Stimulated activated CD8-positive, alpha-beta memory T cell treated with anti-CD3 and anti-CD28 coated beads, Interleukin-4, amount 100 ng/mL, for 24 hours (primary cell): ENCODE measurements around the gene BMPR1B.

ENCODE experiments used
- DNase-seq: peaks from one replicate; pipeline ENCODE4 v3.0.0-alpha.2; 2020; ENCODE audit warnings: low read depth

BMPR1B gene

DNA sequence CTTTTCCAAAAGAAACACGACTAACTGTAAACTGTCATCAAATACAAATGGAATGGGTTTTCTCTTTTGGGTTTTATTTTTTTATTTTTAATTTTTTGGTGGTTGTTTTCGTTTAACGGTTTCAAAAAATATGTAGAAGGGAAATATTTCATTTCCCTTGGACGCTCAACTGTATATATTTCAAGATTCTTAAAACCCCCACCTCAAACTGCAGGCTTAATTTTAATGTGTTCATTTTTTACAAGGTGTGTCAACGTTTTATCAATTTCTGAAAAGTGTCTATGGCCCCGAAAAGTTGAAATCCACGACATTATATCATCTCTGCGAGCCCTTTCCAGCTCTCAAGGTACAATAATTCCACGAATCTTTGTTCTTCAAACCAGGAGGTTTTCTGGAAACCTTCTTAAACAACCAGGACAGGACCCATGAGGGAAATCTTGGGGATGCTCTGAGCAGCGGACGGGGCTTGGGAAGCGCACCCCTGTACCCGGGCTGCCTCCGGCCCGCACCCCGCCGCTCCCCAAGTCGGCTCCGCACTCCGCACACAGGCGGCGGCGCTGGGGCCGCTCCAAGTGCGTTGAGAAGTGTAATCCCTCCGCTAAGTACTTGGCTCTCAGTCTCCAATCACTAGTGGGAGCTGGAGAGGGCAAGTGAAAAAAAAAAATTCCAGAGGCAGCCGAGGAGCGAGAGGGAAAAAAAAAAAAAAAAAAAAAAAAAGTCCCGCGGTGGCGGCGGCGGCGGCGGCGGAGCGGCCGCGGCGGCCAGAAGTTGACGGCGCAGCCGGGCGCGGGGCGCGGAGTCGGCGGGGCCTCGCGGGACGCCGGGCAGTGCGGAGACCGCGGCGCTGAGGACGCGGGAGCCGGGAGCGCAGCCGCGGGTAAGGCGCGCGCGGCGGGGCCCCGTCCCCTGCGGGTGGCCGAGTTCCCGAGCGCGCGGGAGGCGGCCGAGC lies at the start of gene BMPR1B:
TSS of gene BMPR1B (plus strand) at position 764 of the 949 bp plus-strand sequence. CDS start 346,470 bp downstream, outside the sequence.
- DNase-seq = no peak

- DNase-seq = no peak
Observed at GRCh38 chr4:94711635-94712034, 46.1 kb upstream of the BMPR1B start.

DNA sequence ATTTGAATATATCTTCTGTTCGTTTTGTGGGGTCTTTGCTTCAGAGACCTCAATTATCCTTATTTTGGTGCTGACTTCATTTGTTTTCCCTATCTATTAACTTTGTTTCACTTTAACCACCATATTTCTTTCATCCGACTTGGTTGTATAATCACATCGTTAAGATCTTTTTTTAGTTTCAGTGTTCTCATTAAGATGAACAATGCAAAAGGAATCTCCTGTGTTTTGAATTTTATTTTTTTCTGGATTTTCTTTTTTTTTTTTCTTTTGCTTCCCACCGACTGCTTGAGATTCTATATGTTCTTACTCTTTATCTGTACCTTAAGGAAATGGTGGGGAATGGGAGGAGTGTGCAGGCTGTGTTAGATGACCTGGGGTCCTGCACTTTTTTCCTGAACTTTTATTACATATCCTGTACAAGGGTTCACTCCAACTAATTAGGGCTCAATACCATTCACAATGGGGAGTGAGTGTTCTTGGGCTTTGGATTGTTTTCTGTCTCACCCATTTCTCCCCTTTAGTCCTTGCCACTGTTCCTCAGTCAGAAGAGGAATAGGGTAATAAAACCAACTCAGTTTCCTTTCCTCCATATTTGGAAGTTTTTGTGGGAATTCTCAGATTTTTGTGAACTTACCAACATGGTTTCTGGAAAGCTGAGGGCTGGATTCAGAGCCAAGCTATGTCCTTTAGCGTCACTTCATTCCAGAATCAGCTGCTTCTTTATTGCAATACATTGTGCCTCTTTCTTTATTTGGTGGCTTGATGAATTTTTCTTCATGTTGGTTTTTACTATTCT lies 43.2 kb upstream of the BMPR1B start:
- DNase-seq = no peak

DNA sequence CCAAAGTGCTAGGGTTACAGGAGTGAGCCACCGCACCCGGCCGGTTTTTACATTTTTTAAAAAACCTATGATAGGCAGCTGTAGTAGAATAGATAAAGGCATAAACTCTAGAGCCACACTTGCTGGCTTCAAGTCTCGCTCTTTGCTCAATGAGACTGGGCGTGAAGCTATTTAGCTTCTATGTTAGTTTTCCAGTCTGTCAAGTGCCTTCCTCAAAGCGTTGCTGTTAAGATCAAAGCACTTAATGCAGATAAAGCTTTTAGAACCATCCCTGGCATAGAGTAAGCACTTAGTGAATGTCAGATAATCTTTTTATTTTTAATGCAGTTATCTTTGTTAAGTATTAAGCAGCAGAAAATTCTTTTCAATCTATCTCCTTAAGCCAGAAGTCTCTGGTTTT lies 42.0 kb upstream of the BMPR1B start:
- DNase-seq = no peak

- no peak for DNase-seq
Observed at GRCh38 chr4:94721310-94721709, 36.4 kb upstream of the BMPR1B start.

DNA sequence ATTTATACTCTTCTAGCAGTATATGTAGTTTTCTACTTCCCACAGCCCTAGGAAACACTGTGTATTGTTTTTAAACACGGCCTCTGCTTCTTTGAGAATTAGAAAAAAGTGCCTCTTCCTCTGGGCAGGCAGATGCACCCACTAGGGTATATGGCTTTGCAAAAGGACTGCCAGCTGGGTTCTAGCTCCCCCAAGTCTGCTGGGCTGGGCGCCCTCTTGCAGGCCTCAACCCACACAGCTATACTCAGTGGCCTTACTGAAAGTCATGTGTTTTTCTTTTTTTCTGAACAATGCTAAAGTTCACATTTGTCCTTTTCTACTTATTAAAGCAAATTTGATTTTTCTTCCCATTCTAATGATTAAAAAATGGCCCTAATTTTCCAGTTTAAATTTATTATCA lies 35.5 kb upstream of the BMPR1B start:
- no peak for DNase-seq

DNA sequence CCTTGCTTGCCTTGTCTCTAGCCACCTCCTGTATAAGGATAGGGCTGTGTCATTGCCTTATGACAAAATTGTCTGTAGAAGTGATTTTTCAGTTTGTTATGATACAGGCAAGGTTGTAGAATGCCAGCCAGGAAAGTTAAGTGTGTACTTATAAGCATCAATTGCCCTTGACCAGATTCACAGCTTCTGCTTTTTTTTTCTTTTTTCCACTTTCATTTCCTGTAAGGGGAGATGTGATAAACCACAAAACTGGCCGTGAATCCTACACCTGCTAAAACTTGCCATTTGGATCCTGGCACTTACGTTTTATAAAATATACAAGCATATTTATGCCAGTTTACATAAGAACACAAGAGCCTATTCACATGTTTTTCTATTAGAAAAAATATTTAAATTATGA lies 35.0 kb upstream of the BMPR1B start:
- no peak for DNase-seq

GRCh38 chr4:94724016-94724790 lies 33.6 kb upstream of the BMPR1B start:
- no peak for DNase-seq

GRCh38 chr4:94726524-94727123 lies 31.1 kb upstream of the BMPR1B start:
- no peak for DNase-seq

DNA sequence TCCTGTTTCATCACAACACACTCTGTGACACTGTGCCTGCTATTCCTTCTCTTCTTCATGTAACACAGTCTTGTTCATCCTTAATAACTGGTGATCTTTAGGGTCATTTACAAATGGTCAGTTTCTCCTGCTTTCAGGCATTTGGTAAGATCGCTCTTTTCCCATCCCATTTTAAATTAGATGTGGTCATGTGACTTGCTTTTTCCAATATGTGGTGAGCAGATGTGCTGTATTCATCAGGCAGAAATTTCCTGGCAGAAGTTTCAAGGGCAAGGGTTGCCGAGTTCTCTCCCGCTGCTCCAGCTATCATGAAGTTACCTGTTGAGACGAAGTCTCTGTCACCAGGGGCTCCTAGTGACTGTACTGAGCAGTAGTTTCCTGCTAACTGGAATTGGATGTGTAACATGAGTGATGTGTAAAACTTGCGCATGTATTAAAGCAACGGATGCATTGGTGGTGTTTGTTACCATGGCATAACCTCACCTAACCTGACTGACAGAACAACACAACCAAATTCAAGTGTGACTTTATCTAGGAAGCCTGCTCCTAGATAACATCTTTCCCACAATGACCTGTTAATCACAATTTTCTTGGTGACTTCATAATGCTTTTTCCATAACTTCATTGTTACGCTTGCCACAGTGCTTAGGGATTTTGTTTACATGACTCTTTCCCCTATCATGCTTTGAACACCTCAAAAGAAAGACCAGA lies 29.5 kb upstream of the BMPR1B start:
- no peak for DNase-seq

DNA sequence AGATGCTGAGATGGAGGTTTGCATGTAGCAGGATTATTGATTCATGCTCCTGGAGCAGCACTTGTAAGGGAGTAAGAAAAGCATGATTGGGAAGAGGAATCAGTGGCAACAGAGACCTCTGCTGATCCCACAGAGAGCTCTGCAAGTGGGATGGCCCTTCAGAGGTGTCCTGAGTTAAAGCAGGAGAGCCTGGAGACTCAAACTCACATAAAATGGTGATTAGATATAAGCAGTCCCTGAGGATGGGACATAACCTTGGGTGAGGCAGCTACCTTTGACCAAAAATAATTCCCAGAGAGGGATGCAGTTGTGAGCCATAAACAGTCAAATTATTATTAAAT lies 25.4 kb upstream of the BMPR1B start:
- no peak for DNase-seq

DNA sequence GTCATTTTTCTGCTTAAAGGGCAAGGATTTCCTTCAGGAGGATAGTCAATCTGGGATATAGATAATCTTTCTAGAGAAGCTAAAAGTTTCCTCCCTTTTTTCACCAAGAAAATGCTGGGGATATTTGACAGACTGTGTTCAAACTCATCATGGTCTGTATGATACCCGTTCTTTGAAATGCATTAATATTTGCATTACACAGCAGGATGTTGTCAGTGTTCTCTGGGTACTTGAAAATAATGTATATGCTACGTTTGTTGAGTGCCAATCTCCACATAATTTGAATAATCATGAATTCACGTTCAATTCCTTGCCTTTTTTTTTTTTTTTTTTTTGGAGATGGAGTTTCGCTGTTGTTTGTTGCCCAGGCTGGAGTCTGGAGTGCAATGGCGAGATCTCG lies 18.0 kb upstream of the BMPR1B start:
- DNase-seq = no peak

DNA sequence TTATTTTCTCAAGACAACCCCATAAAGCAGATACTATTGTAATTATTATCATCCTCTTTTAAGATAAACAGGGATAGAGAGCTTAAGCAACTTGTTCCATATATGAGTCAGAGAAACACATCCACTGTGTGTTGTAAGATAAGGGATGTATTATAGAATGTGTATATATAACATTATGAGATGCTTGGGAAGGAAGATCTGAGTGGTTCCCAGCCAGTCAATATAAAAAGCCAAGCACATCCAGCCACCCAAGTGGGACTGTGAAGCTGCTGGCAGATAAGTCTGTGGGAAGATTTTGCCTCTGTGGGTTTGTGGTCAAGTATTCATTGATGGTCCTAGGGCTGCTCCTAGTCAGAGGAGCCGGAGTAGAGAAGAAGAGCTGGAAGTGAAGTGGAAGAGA lies 16.5 kb upstream of the BMPR1B start:
- no peak for DNase-seq

- DNase-seq = no peak
Observed at GRCh38 chr4:94743838-94744237, 13.9 kb upstream of the BMPR1B start.

DNA sequence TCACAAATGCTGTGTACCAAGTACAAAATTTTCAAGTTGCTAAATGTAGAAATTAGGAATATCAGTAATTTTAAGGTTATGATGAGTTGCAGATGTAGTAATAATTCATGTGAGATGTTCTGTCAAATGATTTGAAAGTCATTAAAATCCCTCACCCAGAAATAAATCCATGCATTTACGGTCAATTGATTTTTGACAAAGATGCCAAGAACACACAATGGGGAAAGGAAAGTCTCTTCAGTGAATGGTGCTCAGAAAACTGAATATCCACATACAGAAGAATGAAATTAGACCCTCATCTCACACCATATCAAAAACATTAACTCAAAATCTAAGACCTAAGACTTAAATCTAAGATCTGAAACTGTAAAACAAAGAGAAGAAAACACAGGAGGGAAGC lies 12.9 kb upstream of the BMPR1B start:
- DNase-seq = no peak

GRCh38 chr4:94746746-94747145 lies 11.0 kb upstream of the BMPR1B start:
- no peak for DNase-seq

DNA sequence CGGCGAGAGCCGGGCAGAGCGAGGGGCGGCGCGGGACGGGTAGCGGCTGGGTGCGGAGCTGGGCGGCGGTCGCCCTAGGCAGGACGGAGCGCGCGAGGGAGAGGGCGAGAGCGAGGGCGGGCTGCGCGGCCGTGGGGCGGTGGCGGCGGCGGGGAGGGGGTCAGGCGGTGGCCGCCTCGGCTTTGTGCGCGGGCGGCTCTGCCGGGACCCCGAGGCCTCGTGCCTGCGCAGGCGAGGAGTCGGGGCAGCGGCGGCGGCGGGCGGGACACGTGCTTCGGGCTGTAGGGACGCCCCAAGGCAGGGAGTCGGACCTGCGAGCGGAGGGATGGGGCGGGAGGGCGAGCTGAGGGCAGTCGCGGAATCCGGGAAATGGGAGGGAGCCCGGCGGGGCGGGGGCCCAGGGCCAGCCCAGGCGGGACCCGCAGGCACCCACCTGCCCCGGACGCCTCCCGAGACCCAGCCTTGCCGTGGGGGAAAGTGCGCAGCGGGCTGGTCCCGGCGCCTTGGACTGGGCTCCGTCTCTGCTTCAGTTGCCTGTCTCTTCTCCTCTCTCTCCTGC lies 465 bp downstream of the BMPR1B start:
- no peak for DNase-seq

DNA sequence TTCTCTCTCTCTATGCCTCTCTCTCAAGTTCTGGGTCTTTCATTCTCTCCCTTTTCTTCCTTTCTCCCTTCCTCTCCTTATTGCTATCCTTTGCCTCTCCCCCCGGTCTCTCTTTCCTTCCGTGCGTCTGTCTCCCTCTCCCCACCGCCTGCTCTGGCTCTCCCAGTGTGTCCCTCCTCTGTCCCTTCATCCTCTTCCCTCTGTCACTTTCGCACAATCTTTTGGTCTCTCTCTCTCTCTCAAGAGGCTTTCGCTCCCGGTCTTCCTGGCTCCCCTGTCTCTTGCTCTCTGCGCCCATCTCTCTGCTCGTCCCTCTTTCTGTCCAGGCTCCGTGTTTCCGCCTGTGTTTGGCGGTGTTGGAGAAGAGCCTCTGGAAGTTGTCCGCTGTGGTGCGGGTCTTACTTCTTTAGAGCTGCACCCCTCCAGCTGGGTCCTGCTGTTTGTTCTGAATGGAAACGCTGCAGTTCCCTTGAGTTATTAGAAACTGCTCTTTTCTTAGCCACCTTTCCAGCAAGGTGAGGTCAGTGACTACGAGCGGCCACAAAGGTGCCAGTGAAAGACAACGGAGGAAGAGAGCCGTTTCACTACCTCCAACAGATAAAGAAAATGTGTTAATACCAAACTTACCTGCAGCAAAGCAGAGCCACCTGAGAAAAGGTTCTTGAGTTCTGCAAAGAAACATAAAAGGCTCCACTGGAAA lies 1.1 kb downstream of the BMPR1B start:
- no peak for DNase-seq

- no peak for DNase-seq
Observed at GRCh38 chr4:94759767-94760211, 2.0 kb downstream of the BMPR1B start.

GRCh38 chr4:94762326-94762725 lies 4.6 kb downstream of the BMPR1B start:
- DNase-seq = no peak
